CD8-positive, alpha-beta memory T cell (primary cell): ENCODE results near the gene ZP1. TPM values are rescaled to one million over a fixed set of nuclear protein-coding genes. Genes with fewer than 3 reads are reported as not detected.
"Not testable (repeated sequence)": the region's sequence is repeated elsewhere in the genome, so short reads cannot be mapped to it uniquely, and the experiment has no call there.

Source experiments
- CTCF ChIA-PET: fragments of 350-600 bp; sonication (Branson Sonifier 250); formaldehyde crosslinking; loops from one replicate; lab custom pipeline; 2021; ENCODE audit warnings: antibody characterized with exemption; lab: Charles Lee
- POLR2A ChIA-PET: fragments of 350-600 bp; sonication (Branson Sonifier 250); formaldehyde crosslinking; loops from one replicate; lab custom pipeline; 2021; ENCODE audit warnings: antibody characterized with exemption; lab: Charles Lee
- DNase-seq, 5 donors: peaks; one replicate each; pipeline versions ENCODE4 v3.0.0 to v3.0.0-alpha.2; 2020 to 2022; ENCODE audit warnings: mixed read lengths in 1 of 5
- H3K27ac ChIP-seq: one replicate; pipeline ENCODE4 v1.7.0; 2013; ENCODE audit warnings: low read depth, mild to moderate bottlenecking, low read length, moderate library complexity
- H3K27me3 ChIP-seq: 2 replicates; pipeline ENCODE4 v1.7.0; 2013; ENCODE audit warnings: low read length, mild to moderate bottlenecking; ENCODE audit not compliant: insufficient read depth, poor library complexity, severe bottlenecking
- H3K36me3 ChIP-seq: 2 replicates; pipeline ENCODE4 v1.7.0; 2013; ENCODE audit warnings: mild to moderate bottlenecking, low read length, moderate library complexity; ENCODE audit not compliant: insufficient read depth
- H3K4me1 ChIP-seq: 2 replicates; pipeline ENCODE4 v1.7.0; 2013; ENCODE audit warnings: mild to moderate bottlenecking, low read length, moderate library complexity; ENCODE audit not compliant: insufficient read depth
- H3K4me3 ChIP-seq: 2 replicates; pipeline ENCODE4 v1.7.0; 2013; ENCODE audit warnings: mild to moderate bottlenecking, low read length
- H3K9me3 ChIP-seq: 2 replicates; pipeline ENCODE4 v1.7.0; 2013; ENCODE audit warnings: mild to moderate bottlenecking, low read length
- H3K27ac Mint-ChIP-seq, 8 donors: one replicate each; pipeline ENCODE4 v1.8.0; 2020 to 2021; ENCODE audit warnings: mixed read lengths in 8 of 8, mild to moderate bottlenecking in 6 of 8, inconsistent platforms in 3 of 8, moderate library complexity in 3 of 8
- H3K27me3 Mint-ChIP-seq, 2 donors: one replicate each; pipeline ENCODE4 v1.8.0; 2020 to 2021; ENCODE audit warnings: mixed read lengths in 2 of 2, mild to moderate bottlenecking in 1 of 2, moderate library complexity in 1 of 2
- H3K36me3 Mint-ChIP-seq, 3 donors: one replicate each; pipeline ENCODE4 v1.8.0; 2020 to 2021; ENCODE audit warnings: mixed read lengths in 3 of 3, inconsistent platforms in 1 of 3, mild to moderate bottlenecking in 1 of 3
- H3K4me1 Mint-ChIP-seq, 3 donors: one replicate each; pipeline ENCODE4 v1.8.0; 2020 to 2021; ENCODE audit warnings: mixed read lengths in 3 of 3, inconsistent platforms in 1 of 3, mild to moderate bottlenecking in 1 of 3
- H3K4me3 Mint-ChIP-seq, 7 donors: one replicate each; pipeline ENCODE4 v1.8.0; 2020 to 2021; ENCODE audit warnings: mixed read lengths in 7 of 7, mild to moderate bottlenecking in 6 of 7, moderate library complexity in 4 of 7, inconsistent platforms in 2 of 7
- H3K9me3 Mint-ChIP-seq, 5 donors: one replicate each; pipeline ENCODE4 v1.8.0; 2020 to 2022; ENCODE audit warnings: mixed read lengths in 5 of 5, mild to moderate bottlenecking in 3 of 5, moderate library complexity in 2 of 5, inconsistent platforms in 1 of 5
- polyA plus RNA-seq: library from polyadenylated mRNA; unstranded; fragments of 300-500 nt; fragmentation: Illumina TruSeq; gene quantifications from one replicate; pipeline ENCODE4 v1.2.3, GENCODE V29; 2021
- total RNA-seq, 2 experiments: library from RNA; stranded (reverse); gene quantifications; one replicate each; pipeline ENCODE4 v1.2.3, GENCODE V29; 2021

Gene ZP1
- total RNA-seq (not detected), polyA plus RNA-seq (0.22 TPM)

GRCh38 chr11:60866911-60867870 is at the start of gene ZP1:
ZP1 (plus strand) TSS chr11:60867542; CDS start chr11:60867562, 20 bp downstream.
- H3K27me3 Mint-ChIP-seq, result peaks cover 1 to 8% of the 10 kb centered on the region in 2 donors
- no peak within 1 kb of the TSS for H3K4me3 Mint-ChIP-seq
- no peak within 1 kb of the TSS for H3K4me3 ChIP-seq
- POLR2A ChIA-PET, result no interaction called here
- peak within 1 kb of the TSS in 4 of 8 donors; percentile 4 to 72 (median 39) for H3K27ac Mint-ChIP-seq
- H3K36me3 Mint-ChIP-seq, result no peaks in the 10 kb centered on the region
- H3K4me1 ChIP-seq, result peaks cover 18% of the 10 kb centered on the region
- DNase-seq, result peak in 1 of 5 donors; percentile 26
- no peaks in the 10 kb centered on the region for H3K9me3 Mint-ChIP-seq
- H3K4me1 Mint-ChIP-seq, result peaks cover 16 to 50% (median 40%) of the 10 kb centered on the region in 3 donors
- H3K9me3 ChIP-seq, result no peaks in the 10 kb centered on the region
- H3K27me3 ChIP-seq, result no peaks in the 10 kb centered on the region
- H3K36me3 ChIP-seq, result no peaks in the 10 kb centered on the region
- H3K27ac ChIP-seq, result no peak within 1 kb of the TSS
- CTCF ChIA-PET, result interaction anchor here (0.9 to 2.9 kb wide), 3 partner anchors 16 to 48 kb away, joined by 3 to 9 read pairs (median 4); no protein-coding TSS in a partner anchor

- H3K27me3 Mint-ChIP-seq, result peaks cover 7 to 19% of the 10 kb centered on the region in 2 donors
- Histone ChIP-seq H3K4me1 (no peaks in the 10 kb centered on the region), H3K9me3 (no peaks in the 10 kb centered on the region), H3K27ac (no peak overlapping the region), H3K4me3 (no peak overlapping the region), H3K36me3 (no peaks in the 10 kb centered on the region), H3K27me3 (no peaks in the 10 kb centered on the region)
- no peak overlapping the region for H3K4me3 Mint-ChIP-seq
- DNase-seq, result no peak
- peaks cover 9 to 17% (median 17%) of the 10 kb centered on the region in 5 donors for H3K9me3 Mint-ChIP-seq
- no peak overlapping the region for H3K27ac Mint-ChIP-seq
- ChIA-PET CTCF (no interaction called here), POLR2A (no interaction called here)
- H3K36me3 Mint-ChIP-seq, result peaks cover 0 to 13% (median 0%) of the 10 kb centered on the region in 3 donors
- H3K4me1 Mint-ChIP-seq, result no peaks in the 10 kb centered on the region
Measured at GRCh38 chr11:60818057-60818456, 49.3 kb upstream of the ZP1 start.

GRCh38 chr11:60821827-60822599 is 45.3 kb upstream of the ZP1 start:
- H3K36me3 ChIP-seq, result no peaks in the 10 kb centered on the region
- H3K9me3 ChIP-seq, result no peaks in the 10 kb centered on the region
- Mint-ChIP-seq H3K27me3 (peaks cover 3 to 11% of the 10 kb centered on the region in 2 donors), H3K4me3 (no peak overlapping the region), H3K4me1 (no peaks in the 10 kb centered on the region), H3K9me3 (peaks cover under 1 to 6% (median 5%) of the 10 kb centered on the region in 5 donors), H3K36me3 (peaks cover 0 to 6% (median 0%) of the 10 kb centered on the region in 3 donors), H3K27ac (no peak overlapping the region)
- POLR2A ChIA-PET, result no interaction called here
- H3K27ac ChIP-seq, result no peak overlapping the region
- DNase-seq, result no peak
- CTCF ChIA-PET, result interaction anchor here (3.2 kb wide), 1 partner anchor 10 kb away, joined by 17 read pairs; no protein-coding TSS in a partner anchor
- H3K27me3 ChIP-seq, result no peaks in the 10 kb centered on the region
- no peak overlapping the region for H3K4me3 ChIP-seq
- H3K4me1 ChIP-seq, result no peaks in the 10 kb centered on the region

- POLR2A ChIA-PET, H3K4me3 ChIP-seq: not testable (repeated sequence)
Measured at GRCh38 chr11:60823745-60824306, 43.5 kb upstream of the ZP1 start.

GRCh38 chr11:60825118-60825517 is 42.2 kb upstream of the ZP1 start:
- no peak overlapping the region for H3K27ac Mint-ChIP-seq
- H3K4me1 Mint-ChIP-seq, result no peaks in the 10 kb centered on the region
- peaks cover 2 to 8% of the 10 kb centered on the region in 2 donors for H3K27me3 Mint-ChIP-seq
- H3K27me3 ChIP-seq, result no peaks in the 10 kb centered on the region
- no peak for DNase-seq
- no peak overlapping the region for H3K4me3 ChIP-seq
- H3K4me1 ChIP-seq, result no peaks in the 10 kb centered on the region
- no peak overlapping the region for H3K4me3 Mint-ChIP-seq
- POLR2A ChIA-PET, result interaction anchor here (0.5 kb wide), 1 partner anchor 101 kb away, joined by 3 read pairs; no protein-coding TSS in a partner anchor
- no peaks in the 10 kb centered on the region for H3K9me3 Mint-ChIP-seq
- no peaks in the 10 kb centered on the region for H3K36me3 ChIP-seq
- CTCF ChIA-PET, result interaction anchor here (1.0 kb wide), 1 partner anchor 11 kb away, joined by 3 read pairs; no protein-coding TSS in a partner anchor
- H3K36me3 Mint-ChIP-seq, result no peaks in the 10 kb centered on the region
- no peak overlapping the region for H3K27ac ChIP-seq
- H3K9me3 ChIP-seq, result no peaks in the 10 kb centered on the region

More at GRCh38 chr11:60823745-60824306, 43.5 kb upstream of the ZP1 start:
- H3K4me1 Mint-ChIP-seq, H3K27ac ChIP-seq, H3K27me3 ChIP-seq, H3K27me3 Mint-ChIP-seq, H3K9me3 ChIP-seq, H3K36me3 Mint-ChIP-seq, H3K4me1 ChIP-seq, H3K36me3 ChIP-seq, H3K9me3 Mint-ChIP-seq, H3K4me3 Mint-ChIP-seq, CTCF ChIA-PET, DNase-seq: not testable (repeated sequence)
- H3K27ac Mint-ChIP-seq, result peak overlapping the region in 1 of 8 donors; percentile 35

- no peak overlapping the region for H3K4me3 ChIP-seq
- ChIA-PET POLR2A (no interaction called here), CTCF (interaction anchor here (1.1 kb wide), 1 partner anchor 362 kb away, joined by 3 read pairs; no protein-coding TSS in a partner anchor)
- Mint-ChIP-seq H3K9me3 (no peaks in the 10 kb centered on the region), H3K4me3 (no peak overlapping the region), H3K27me3 (peaks cover 4 to 10% of the 10 kb centered on the region in 2 donors), H3K36me3 (no peaks in the 10 kb centered on the region), H3K4me1 (no peaks in the 10 kb centered on the region), H3K27ac (no peak overlapping the region)
- H3K27ac ChIP-seq, result no peak overlapping the region
- no peaks in the 10 kb centered on the region for H3K9me3 ChIP-seq
- no peaks in the 10 kb centered on the region for H3K27me3 ChIP-seq
- H3K4me1 ChIP-seq, result no peaks in the 10 kb centered on the region
- no peak for DNase-seq
- no peaks in the 10 kb centered on the region for H3K36me3 ChIP-seq
Measured at GRCh38 chr11:60825790-60826189, 41.6 kb upstream of the ZP1 start.

- Mint-ChIP-seq H3K4me3 (peak overlapping the region in 2 of 7 donors; percentile 54 to 83), H3K4me1 (peaks cover 0 to 3% (median 0%) of the 10 kb centered on the region in 3 donors), H3K27ac (peak overlapping the region in 3 of 8 donors; percentile 58 to 86 (median 60)), H3K27me3 (peaks cover 12 to 29% of the 10 kb centered on the region in 2 donors), H3K9me3 (no peaks in the 10 kb centered on the region), H3K36me3 (peaks cover 0 to 2% (median 0%) of the 10 kb centered on the region in 3 donors)
- H3K4me1 ChIP-seq, result no peaks in the 10 kb centered on the region
- no peaks in the 10 kb centered on the region for H3K36me3 ChIP-seq
- no peak overlapping the region for H3K27ac ChIP-seq
- H3K9me3 ChIP-seq, result no peaks in the 10 kb centered on the region
- CTCF ChIA-PET, result interaction anchor here (0.9 to 3.2 kb wide), 28 partner anchors 9 to 562 kb away, joined by 3 to 64 read pairs (median 5); partner anchors contain the start of genes CCDC86, PRPF19, TMEM109 and TMEM216
- no peaks in the 10 kb centered on the region for H3K27me3 ChIP-seq
- DNase-seq, result peak in 1 of 5 donors; percentile 9
- no peak overlapping the region for H3K4me3 ChIP-seq
- POLR2A ChIA-PET, result interaction anchor here (1.0 to 1.7 kb wide), 2 partner anchors 57 to 76 kb away, joined by 4 read pairs; partner anchors contain the start of gene PRPF19
Measured at GRCh38 chr11:60830478-60831142, 36.7 kb upstream of the ZP1 start.
